A549 treated with RU486 at 1 μM for 4 hours (cell line): ENCODE measurements around the gene PBLD. TPM values are rescaled to one million over a fixed set of nuclear protein-coding genes. Genes with fewer than 3 reads are reported as not detected.

Experiments used
- total RNA-seq: library from RNA; stranded (reverse); fragments of 200-300 nt; extraction: Qiagen RNA extraction; gene quantifications from 5 replicates; pipeline ENCODE4 v1.2.3, GENCODE V29; 2022; ENCODE audit warnings: low read depth

The PBLD gene
- 2.7 to 5.2 TPM (median 3.4 TPM) in 5 replicates for total RNA-seq

GRCh38 chr10:68332259-68333057 lies at the start of gene PBLD:
Gene PBLD (minus strand): TSS chr10:68332928. CDS start chr10:68306844, 26,084 bp downstream.

DNA sequence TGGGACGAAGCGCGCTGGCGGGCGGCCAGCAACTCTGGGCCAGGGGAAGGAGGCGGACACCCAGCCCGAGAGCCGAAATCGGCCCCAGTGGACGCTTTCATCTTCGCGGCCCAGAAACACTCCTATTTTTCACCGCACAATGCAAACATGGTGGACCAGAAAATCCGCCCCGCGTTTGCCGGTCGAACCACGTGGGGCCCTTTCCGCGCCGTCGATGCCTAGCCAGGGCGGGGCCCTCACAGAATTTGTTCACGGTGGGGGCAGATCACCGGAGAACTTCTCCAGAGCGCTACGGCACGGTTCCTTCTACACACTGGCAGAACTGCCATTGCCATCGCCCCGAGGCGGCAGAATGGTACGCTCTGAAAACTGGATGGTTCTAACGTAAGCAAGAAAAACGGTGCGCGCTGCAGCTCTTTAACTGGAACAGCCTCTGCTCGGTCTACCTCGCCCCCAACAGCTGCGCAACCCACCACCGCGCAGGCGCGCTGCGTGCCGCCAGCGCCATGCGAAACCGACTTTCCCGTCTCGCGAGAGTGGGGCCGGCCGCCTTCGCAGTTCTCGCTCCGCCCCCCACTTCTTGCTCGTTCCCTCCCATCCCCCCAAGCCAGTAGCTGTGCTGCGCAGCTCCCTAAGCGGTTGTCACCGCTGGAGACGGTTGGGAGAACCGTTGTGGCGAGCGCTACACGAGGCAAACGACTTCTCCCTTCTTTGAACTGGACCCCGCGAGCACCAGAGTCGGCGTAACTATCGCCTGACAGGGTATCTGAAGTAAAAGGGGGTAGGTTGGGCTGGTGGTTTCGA lies 1.1 kb downstream of the PBLD start, which contains the start of gene HNRNPH3:
Gene HNRNPH3, plus strand, starts transcription at position 610 of the 804 bp plus-strand sequence. CDS start 5,158 bp downstream, outside the sequence.

Other genes starting within 250 kb of the PBLD start
- 2.3 to 3.3 TPM (median 2.5 TPM) in 5 replicates for gene MYPN, start 223.4 kb downstream of the PBLD start, total RNA-seq
- 0.23 to 0.43 TPM (median 0.23 TPM) in 5 replicates for gene ATOH7, start 100.8 kb downstream of the PBLD start, total RNA-seq
- gene HNRNPH3, start 864 bp downstream of the PBLD start, total RNA-seq: 172 to 258 TPM (median 215 TPM) in 5 replicates
- 5.5 to 10.9 TPM (median 8.4 TPM) in 5 replicates for gene RUFY2, start 74.3 kb upstream of the PBLD start, total RNA-seq
- 6.0 to 11.1 TPM (median 9.7 TPM) in 5 replicates for gene DNA2, start 139.0 kb upstream of the PBLD start, total RNA-seq
- gene SLC25A16, start 194.6 kb upstream of the PBLD start, total RNA-seq: 8.9 to 14.3 TPM (median 13.3 TPM) in 5 replicates
- 0.21 to 0.56 TPM (median 0.52 TPM) in 5 replicates for gene TET1, start 227.4 kb upstream of the PBLD start, total RNA-seq